NCI-H2171 treated with DMSO at 0.1 percent for 48 hours (cell line): Measurements from ENCODE around the gene PPTC7.
"Not testable (repeated sequence)": the region's sequence is repeated elsewhere in the genome, so short reads cannot be mapped to it uniquely, and the experiment has no call there.

Source experiments
- DNase-seq: peaks from one replicate; lab custom pipeline; 2025; lab: John Stamatoyannopoulos, UW

PPTC7 gene

DNA sequence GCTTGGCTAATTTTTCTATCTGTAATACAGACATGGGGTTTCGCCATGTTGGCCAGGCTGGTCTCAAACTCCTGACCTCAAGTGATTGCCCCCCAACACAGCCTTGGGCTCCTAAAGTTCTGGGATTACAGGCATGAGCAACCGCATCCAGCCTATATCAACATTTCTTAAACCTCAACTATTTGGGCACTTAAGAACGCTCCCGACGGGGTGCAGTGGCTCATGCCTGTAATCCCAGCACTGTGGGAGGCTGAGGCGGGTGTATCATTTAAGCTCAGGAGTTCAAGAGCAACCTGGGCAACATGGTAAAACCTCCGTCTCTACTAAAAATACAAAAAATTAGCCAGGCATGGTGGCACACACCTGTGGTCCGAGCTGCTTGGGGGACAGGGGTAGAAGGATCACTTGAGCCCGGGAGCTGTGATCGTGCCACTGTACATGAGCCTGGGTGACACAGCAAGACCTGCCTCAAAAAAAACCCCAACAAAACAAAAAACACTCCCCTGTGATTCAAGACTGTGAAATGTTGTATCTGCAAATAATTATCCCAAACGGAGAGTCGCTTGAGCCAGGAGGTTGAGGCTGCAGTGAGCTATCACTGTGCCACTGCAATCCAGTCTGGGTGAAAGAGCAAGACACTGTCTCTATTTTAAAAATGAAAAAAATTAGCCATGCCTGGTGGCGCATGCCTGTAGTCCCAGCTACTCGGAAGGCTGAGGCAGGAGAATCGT lies 21.5 kb downstream of the PPTC7 start:
- DNase-seq = no peak

DNA sequence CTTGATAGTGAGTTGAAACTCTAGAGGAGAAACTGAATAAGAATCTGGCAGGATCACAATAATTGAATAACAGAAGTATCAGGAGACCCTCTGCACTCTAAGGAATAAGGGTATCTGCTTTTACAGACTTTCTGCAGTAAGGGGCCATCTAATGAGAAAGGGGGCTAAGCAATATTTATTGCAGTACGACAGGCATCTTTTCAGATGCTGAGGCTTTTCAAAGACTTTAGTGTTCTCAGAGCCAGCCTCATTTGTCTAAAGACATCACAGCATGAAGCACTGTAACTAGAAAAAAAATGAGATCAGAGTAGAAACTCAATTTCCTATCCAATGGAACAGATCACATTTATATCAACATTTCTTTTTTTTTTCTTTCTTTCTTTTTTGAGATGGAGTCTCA lies 22.2 kb downstream of the PPTC7 start:
- DNase-seq = no peak

DNA sequence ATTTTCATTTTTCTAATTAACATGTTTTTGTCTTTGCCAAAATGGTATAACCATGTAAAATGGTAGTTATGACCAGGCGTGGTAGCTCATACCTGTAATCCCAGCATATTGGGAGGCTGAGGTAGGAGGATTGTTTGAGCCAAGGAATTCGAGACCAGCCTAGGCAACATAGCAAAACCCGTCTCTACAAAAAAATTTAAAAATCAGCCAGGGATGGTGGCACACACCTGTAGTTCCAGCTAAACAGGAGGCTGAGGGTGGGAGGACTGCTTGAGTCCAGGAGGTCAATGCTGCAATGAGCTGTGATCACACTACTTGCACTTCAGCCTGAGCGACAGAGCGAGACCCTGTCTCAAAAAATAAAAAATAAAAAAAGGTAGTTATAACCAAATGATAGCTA lies 23.1 kb downstream of the PPTC7 start:
- DNase-seq = no peak

DNA sequence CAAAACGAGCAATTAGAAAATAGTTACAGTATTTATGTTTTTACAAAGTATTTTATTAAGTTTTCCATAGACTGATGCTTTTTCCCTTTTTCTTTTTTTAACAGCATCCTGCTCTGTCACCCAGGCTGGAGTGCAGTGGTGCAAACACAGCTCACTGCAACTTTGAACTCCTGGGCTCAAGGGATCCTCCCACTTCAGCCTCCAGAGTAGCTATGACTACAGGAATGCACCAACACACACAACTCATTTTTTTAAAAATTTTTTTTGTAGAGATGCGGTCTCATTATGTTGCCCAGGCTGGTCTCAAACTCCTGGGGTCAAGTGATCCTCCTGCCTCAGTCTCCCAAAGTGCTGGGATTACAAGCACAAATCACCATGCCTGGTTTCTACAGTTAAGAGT lies 24.2 kb downstream of the PPTC7 start:
- not testable (repeated sequence) for DNase-seq

DNA sequence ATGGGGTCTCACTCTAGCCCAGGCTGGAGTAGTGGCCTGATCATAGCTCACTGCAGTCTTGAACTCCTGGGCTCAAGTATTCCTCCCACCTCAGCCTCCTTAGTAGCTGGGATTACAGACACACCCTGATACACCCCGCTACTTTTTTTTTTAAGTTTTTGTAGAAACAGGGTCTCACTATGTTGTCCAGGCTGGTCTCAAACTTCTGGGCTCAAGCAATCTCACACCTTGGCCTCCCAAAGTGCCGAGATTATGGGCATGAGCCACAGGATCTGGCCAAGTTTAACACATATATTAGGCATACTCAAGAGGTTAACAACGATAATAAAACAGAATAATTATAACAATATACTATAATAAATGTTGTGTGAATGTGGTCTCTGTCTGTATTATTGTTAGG lies 25.8 kb downstream of the PPTC7 start:
- DNase-seq = no peak

DNA sequence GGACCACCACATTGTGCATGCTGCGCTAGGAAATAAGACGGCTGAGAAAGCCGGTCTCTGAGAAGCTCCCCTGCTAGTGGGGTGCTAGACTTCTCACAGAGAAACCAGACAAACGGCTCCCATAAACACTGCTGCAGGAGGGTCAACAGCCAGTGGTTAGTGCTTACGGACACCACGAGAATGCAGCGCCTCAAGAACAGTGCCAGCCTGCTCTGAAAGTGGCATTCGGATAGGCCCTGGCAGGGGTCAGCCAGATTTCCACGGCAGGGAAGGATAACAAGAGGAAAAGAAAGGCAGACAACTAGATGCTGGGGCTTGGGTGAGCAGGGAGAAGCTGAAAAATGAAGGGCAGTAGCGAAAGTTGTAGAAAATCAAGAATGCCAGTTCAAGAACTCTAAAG lies 26.4 kb downstream of the PPTC7 start:
- no peak for DNase-seq

DNA sequence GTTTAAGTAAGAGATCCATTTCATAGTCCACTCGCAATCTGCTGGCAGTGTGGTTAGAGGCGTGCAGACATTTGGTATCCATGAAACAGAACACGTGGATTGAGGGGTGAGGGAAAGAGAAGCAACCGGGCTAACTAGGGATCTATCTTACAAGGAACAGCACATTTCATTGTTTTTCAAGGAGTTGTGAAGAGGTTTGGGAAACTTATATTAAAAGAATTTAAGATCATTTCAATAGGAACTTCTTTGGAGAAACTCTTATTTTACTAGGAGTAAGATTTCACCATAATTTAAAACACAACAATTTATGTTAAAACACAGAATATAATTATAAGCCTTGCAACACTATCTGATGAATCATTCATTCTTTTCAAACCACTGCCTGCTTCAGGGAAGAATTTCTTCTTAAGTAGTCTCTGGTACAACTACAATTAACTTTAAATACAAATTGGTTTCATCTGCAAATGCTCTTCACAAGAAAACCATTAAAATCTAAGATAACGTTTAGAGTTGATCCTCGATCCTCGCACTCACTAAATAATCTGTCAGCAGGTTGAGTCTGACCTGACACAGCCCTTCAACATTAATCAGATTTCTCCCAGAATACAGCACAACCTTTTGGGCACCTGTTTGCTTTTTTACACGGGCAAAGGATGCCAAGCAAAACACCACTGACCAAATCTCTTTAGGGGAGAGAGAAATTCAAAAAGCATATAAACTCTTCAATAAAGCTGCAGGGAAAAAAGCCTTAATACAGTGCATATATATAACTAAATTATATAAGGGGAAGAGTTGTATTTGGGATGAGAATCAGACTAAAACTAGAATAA lies 27.3 kb downstream of the PPTC7 start:
- DNase-seq = no peak

DNA sequence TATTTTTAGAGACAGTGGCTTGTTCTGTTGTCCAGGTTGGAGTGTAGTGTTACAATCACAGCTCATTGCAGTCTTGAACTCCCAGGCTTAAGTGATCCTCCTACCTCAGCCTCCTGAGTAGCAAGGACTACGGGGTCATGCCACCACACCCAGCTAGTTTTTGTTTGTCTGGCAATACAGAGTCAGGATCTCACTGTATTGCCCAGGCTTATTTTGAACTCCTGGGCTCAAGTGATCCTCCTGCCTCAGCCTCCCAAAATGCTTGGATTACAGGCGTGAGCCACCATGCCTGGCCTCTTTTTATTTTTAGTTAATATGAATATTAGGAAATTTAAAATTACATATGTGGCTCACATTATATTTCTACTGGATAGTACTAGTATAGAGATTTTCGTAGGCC lies 28.9 kb downstream of the PPTC7 start:
- no peak for DNase-seq

DNA sequence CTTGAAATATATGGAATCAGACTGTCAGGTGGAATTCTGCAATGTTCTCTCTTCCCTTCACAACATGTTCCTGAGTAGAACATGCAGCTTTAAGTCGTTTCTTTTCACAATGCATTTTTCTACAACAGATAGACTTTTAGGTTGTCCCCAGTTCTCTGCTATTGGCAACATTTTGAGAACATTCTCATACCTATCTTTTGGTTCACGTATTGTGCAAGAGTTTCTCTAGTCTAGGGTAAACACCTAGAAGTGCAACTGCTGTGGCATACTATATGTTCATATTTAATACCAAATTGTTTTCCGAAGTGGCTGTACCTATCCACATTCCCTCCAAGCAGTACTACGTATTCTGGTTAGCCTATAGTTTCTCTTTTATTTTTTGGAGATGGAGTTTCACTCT lies 32.1 kb downstream of the PPTC7 start:
- no peak for DNase-seq

DNA sequence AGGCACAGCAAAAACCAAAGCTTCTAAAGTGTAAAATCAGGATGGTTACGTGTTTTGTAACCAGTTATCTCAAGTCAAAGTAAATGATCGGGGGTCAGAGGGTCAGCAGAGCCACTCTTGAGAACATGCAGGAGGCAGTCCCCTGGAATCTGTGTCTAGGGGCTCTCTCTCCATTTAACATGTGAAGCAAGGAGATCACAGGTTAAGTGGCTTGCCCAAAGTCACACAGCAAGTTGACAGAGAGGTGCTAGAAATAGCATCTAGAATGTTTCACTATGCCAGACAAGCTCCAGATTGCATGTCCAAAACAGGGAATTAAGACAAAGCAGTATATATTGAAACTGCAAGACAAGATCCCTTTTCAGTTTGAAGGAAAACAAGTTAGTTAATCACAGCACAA lies 33.4 kb downstream of the PPTC7 start:
- DNase-seq = no peak

DNA sequence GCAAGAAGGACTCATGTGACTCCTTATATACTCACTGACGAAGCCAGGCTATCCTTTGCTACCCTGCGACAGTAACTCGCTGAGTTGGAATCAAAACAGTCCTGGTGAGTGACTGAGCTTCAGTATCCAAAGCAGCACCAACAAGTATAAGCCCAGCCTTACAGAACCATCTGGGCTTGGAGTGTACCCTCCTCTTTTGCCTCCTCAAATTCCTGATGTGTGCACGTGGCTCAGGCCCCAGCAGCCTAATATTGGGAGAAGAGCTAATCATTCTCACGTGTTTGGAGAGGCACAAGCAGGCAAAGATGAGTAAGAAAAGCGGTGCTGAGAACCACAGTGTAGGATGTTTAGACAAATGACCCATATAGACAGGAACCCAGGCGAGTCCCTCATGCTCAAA lies 34.4 kb downstream of the PPTC7 start:
- DNase-seq = no peak

DNA sequence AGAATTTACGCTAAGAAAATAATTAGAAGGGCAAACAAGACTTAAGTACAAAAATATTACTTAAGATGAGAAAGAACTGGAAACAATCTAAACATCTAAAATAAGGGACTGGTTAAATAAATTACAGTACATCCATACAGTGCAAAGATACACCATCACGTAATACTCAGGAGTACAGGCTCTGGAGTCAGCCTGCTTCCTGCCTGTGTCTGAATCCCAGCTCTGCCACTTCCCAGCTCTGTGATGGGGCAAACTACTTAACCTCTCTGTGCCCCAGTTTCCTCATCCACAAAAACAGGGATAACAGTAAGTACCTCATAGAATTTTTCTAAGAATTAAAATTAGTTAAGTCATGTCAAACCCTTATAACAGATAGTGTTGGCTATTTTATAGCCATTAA lies 36.0 kb downstream of the PPTC7 start:
- no peak for DNase-seq

DNA sequence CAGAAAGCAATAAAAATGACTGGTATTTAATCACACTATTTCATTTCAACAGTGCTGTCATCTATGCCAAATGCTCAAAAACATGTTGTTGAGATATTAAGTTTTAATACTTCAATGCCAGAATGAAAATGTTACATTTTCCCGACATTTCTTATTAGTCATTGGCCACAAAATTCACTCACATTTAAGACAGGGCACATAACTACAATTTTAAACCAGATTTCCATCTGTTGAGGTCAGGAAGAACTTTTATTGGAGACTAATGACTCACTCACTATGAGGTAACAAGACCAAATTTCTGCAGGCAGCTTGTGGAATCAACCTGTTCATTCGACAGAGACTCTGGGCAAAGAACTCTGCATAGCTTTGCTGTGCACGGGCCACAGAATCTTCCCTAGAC lies 36.8 kb downstream of the PPTC7 start:
- no peak for DNase-seq

DNA sequence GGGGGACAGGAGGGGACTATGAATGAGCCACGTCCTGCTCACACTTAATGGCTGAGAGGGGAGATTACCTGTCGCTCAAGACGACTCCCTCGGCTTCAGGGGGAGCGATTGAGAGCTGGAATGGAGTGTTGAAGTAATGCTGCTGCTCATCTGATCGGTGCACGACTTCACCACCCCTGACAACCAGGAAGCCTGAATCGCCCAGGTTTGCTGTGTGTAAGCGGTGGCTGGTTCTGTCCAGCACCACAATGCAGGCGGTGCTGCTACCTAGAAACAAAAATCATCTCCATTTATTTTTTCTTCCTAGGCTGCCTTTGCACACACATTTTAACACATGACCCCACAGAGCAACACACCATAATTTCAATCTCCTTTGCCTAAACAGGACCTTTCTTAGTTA lies 37.3 kb downstream of the PPTC7 start:
- DNase-seq = no peak

DNA sequence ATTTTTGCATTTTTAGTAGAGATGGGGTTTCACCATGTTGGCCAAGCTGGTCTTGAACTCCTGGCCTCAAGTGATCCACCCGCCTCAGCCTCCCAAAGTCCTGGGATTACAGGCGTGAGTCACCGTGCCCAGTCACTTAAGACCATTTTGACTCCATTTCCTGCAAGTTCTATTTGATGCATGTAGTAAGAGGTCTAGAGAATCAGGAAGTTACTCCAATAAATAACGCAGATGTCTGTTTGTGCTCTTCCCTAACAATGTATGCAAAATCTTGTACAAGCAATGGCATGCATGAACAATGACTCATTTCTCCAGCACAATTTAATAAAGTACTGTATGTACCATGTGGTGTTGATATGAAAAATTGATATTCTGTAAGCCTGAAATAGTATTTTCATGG lies 37.9 kb downstream of the PPTC7 start:
- not testable (repeated sequence) for DNase-seq

DNA sequence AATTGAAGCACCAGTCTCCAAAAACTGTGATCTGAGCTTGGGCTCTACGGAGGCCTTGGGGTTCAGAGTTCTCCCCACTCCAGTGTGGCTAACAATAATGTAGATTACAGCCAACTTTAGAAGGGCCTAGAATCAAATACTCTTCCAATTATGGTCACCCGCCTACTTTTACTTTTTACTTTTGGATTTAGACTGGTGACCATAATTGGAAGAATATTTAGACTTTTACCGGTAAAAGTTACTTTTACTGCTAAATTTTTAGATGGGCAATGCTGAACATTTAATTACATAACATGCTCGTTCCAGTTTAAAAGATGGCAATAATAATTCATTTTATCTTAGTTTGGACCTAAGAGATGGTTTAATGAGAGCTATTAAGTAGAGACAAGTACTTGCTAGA lies 39.2 kb downstream of the PPTC7 start:
- DNase-seq = no peak

DNA sequence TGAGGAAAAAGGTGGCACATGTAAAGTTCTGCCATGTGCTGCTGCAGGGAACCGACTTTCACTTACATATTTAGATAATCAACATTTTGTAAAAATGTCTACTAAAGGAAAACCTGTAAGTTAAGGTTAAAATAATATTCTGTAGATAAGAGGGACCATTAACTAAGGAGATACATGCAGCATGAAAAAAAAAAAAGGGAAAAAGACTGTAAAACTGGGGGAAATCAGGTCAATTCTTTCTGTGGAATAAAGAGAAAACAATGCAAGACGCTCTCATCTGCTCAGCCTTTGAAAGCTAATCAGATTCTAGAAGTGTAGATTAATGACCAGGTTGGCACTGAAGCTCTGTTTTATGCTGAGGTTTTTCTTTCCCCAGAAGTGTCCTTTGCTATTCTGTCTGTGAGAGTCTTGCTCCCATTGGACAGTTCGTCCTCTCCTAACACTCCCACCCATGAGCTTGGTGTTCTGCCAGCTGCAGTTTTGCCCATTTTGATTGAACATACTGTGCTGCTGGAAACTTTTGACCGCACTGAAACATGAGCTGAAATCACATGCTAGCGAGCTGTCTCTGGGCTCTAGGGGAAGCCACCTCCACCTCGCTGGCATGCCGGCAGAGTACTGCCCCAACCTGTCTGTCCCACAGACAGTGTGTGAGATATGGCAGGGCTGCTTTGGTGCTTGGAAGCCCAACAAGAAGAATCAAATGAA lies 39.7 kb downstream of the PPTC7 start:
- peak; percentile 72 for DNase-seq

DNA sequence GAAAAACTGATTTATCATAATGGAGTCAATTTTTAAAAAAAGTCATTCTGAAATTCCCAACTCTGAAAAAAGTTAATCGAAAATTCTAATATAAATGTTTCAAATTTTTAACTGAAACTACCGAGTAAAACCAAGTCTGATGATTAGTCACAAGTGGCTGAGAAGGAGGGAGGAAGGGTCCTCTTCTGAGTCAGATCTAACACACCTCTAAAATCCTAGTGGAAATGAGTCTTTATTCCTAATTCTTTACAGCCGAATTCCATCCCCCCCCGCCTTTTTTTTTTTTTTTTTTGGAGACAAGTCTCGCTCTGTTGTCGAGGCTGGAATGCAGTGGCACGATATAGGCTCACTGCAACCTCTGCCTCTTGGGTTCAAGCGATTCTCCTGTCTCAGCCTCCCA lies 43.1 kb downstream of the PPTC7 start:
- no peak for DNase-seq

DNA sequence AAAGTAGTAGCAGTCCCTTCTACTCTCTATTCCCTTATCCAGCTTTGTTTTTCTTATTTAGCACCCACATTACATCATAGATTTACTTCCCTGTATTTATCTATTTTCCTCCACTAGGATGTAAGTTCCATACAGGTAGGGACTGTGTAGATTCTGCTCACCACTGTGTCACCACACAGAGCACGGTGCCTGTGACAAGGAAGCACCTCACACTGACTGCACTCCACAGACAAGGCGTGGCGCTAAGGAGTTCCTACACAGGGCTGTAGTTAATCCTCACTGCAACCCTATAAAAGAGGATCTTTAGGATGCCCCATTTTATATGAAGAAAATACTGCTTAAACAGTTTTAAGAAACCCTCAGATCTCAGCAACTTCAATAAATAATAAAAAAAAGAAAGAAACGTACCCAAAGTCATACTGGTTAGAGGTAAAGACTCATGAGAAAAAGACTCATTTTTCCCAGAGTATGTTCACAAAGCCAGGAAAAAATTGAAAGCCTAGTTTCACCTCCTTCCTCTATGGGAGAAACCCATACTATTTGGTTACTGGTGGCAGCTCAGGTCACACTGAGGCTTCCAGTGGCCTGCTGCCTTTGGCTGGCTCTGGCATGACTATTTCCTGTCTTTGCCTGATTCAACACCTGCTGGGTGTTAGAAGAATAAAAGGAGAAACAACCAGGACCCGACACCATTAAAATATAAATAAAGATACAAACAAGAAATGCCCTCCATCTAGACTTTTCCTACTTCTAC lies 44.1 kb downstream of the PPTC7 start:
- no peak for DNase-seq

DNA sequence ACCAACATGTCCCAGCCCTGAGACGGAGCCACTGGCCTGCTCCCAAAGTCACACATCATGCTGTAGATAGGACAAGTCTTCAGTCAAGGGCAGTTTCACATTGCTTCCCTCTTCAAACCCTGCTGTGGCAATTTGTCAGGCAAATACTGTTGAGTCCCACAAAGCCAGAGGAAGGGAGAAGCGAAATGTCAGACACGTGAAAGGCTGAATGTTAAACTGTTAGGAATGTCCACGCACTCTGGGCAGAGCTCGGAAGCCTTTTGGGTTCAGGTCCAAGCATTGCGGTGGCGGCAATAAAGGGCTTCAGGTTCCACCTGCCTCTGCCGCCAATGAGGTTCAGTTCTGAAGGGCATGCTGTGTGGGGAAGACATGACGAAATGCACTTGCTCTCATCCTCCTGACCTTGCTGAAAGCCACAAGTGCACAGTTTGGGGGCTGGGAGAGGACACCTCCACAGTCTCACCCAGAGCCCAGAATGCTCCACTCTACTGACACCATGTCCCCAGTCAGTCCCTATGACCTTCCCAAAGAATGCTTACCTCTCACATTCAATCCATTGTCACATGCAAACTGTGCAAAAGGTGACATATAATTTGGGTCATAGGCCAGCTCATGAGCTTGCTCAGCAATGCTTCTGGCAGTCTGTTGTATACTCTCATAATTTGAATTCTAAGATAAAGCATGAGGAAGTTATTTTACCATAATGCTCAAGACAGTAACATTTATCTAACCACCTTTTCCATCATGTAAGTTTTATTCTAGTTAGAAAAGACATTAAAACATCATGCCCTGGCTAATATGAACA lies 45.3 kb downstream of the PPTC7 start:
- DNase-seq = no peak

DNA sequence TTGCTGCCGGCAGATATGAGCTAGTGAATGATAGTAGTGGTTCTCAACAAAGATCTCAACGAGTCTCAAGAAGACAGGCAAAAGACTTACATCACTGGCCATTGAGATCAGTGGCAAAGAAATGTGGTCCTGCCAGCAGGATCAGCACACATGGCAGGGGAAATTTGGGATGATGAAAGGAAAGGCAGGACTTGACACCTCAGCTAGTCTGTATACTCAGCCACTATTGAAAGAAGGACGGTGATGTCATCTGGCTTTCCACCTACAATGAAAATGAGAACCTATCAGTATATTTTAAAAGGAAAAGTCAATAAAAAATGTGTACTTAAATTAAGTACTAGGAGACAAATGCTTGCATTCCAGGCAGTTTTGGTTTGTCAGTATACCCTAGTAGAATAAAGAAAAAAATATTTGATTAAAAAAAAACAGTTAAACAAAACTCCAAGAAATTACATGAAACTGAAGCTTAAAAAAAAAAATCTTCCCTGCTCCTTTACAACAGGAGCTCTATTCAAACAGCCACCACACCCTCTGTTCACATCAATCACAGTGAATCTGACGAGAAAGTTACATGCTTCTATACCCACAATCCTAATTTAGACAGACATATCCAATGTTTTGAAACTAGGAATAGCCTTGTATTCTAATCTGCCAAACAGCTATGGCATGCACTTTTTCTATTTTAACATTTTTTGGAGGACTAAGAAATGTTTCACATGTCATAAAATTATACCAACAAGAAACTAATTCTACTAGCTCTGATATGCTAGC lies 46.1 kb downstream of the PPTC7 start:
- no peak for DNase-seq
